ENCODE measurements around the gene HEXD.

GRCh38 chr17:82408288-82408937, 9.7 kb upstream of the HEXD start:
- TF ChIP-seq CTCF (IDR thresholded peaks at IDR 0.05) (no peak), EP300 (IDR thresholded peaks at IDR 0.05) (no peak), POLR2AphosphoS5 (IDR thresholded peaks at IDR 0.05) (no peak), POLR2A (IDR thresholded peaks at IDR 0.05) (no peak)
